DND-41 (cell line): ENCODE results near the gene MED12L.

Source experiments
- ATAC-seq: fragments of 200-7000 bp; cut with Tn5 transposase; 3 replicates; pipeline ENCODE4 v1.9.1; 2021; ENCODE audit warnings: low read depth; ENCODE audit not compliant: insufficient read depth
- DNase-seq: peaks from one replicate; pipeline ENCODE4 v3.0.0-alpha.2; 2020
- H2AFZ ChIP-seq: 2 replicates; pipeline ENCODE4 v1.6.0; 2012; ENCODE audit warnings: low read depth, low read length
- H3K27ac ChIP-seq: 2 replicates; pipeline ENCODE4 v1.5.1; 2012; ENCODE audit warnings: low read length, inconsistent platforms
- H3K27me3 ChIP-seq: fragments of 200-600 bp; sonication (generic); 2 replicates; pipeline ENCODE4 v1.6.0; 2012; ENCODE audit warnings: low read length, mild to moderate bottlenecking, inconsistent platforms; ENCODE audit not compliant: insufficient read depth, poor library complexity
- H3K36me3 ChIP-seq: 2 replicates; pipeline ENCODE4 v1.5.1; 2012; ENCODE audit warnings: low read length, inconsistent platforms; ENCODE audit not compliant: insufficient read depth
- H3K4me1 ChIP-seq: 2 replicates; pipeline ENCODE4 v1.5.1; 2012; ENCODE audit warnings: mild to moderate bottlenecking, low read length; ENCODE audit not compliant: insufficient read depth
- H3K4me2 ChIP-seq: 2 replicates; pipeline ENCODE4 v1.6.0; 2012; ENCODE audit warnings: mild to moderate bottlenecking, moderate library complexity, low read length, inconsistent platforms; ENCODE audit not compliant: insufficient read depth
- H3K4me3 ChIP-seq, 2 experiments: fragments of 200-600 bp in 1 of 2; shearing (Covaris generic) in 1 of 2; 2 replicates each; pipeline ENCODE4 v1.5.1; 2012 to 2016; ENCODE audit warnings: inconsistent platforms in 2 of 2, low read length in 2 of 2, mild to moderate bottlenecking in 2 of 2, low read depth in 1 of 2, moderate library complexity in 1 of 2
- H3K79me2 ChIP-seq: 2 replicates; pipeline ENCODE4 v1.6.0; 2012; ENCODE audit warnings: low read length, inconsistent platforms; ENCODE audit not compliant: insufficient read depth
- H3K9ac ChIP-seq: 2 replicates; pipeline ENCODE4 v1.6.0; 2012; ENCODE audit warnings: low read depth, mild to moderate bottlenecking, inconsistent platforms, low read length, moderate library complexity
- H3K9me3 ChIP-seq: 2 replicates; pipeline ENCODE4 v1.5.1; 2012; ENCODE audit warnings: low read length, moderate library complexity, mild to moderate bottlenecking, inconsistent platforms; ENCODE audit not compliant: insufficient read depth, severe bottlenecking
- H4K20me1 ChIP-seq: 2 replicates; pipeline ENCODE4 v1.6.0; 2012; ENCODE audit warnings: low read length; ENCODE audit not compliant: insufficient read depth
- EZH2 ChIP-seq: IDR thresholded peaks from 3 replicates; pipeline ENCODE4 v1.6.1; 2012; ENCODE audit warnings: borderline replicate concordance, low read depth, mild to moderate bottlenecking, moderate library complexity, low read length, inconsistent platforms; ENCODE audit not compliant: severe bottlenecking
- TF ChIP-seq, protein P1 (sequence below): IDR thresholded peaks from 2 replicates; pipeline ENCODE4 v1.5.1; 2012; ENCODE audit warnings: borderline replicate concordance, low read length, moderate library complexity, mild to moderate bottlenecking; ENCODE audit not compliant: poor library complexity, severe bottlenecking; ENCODE audit errors: extremely low read depth

Gene MED12L

GRCh38 chr3:151460774-151461450 lies 375.4 kb downstream of the MED12L start, which contains the start of gene IGSF10:
TSS of gene IGSF10 (minus strand) at chr3:151461061. CDS start at chr3:151458709, 2,352 bp downstream.
- TF ChIP-seq, protein P1, sequence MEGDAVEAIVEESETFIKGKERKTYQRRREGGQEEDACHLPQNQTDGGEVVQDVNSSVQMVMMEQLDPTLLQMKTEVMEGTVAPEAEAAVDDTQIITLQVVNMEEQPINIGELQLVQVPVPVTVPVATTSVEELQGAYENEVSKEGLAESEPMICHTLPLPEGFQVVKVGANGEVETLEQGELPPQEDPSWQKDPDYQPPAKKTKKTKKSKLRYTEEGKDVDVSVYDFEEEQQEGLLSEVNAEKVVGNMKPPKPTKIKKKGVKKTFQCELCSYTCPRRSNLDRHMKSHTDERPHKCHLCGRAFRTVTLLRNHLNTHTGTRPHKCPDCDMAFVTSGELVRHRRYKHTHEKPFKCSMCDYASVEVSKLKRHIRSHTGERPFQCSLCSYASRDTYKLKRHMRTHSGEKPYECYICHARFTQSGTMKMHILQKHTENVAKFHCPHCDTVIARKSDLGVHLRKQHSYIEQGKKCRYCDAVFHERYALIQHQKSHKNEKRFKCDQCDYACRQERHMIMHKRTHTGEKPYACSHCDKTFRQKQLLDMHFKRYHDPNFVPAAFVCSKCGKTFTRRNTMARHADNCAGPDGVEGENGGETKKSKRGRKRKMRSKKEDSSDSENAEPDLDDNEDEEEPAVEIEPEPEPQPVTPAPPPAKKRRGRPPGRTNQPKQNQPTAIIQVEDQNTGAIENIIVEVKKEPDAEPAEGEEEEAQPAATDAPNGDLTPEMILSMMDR: no peak
- TF ChIP-seq EZH2: peak; percentile 51
- Histone ChIP-seq H3K79me2 (no peaks in the 10 kb centered on the region), H3K4me1 (peaks cover 19% of the 10 kb centered on the region), H2AFZ (peak within 1 kb of the TSS; percentile 79), H3K9ac (peak within 1 kb of the TSS; percentile 53), H3K27me3 (no peaks in the 10 kb centered on the region), H3K9me3 (no peaks in the 10 kb centered on the region), H3K4me3 (peak within 1 kb of the TSS; percentile 27 to 63; a peak in 3 of 4 replicates), H4K20me1 (no peaks in the 10 kb centered on the region), H3K27ac (peak within 1 kb of the TSS; percentile 29; the same call in 1 of the 2 replicates), H3K4me2 (peak within 1 kb of the TSS; percentile 76), H3K36me3 (no peaks in the 10 kb centered on the region)
- peak; percentile 77 for ATAC-seq
- peak; percentile 22 for DNase-seq

DNA sequence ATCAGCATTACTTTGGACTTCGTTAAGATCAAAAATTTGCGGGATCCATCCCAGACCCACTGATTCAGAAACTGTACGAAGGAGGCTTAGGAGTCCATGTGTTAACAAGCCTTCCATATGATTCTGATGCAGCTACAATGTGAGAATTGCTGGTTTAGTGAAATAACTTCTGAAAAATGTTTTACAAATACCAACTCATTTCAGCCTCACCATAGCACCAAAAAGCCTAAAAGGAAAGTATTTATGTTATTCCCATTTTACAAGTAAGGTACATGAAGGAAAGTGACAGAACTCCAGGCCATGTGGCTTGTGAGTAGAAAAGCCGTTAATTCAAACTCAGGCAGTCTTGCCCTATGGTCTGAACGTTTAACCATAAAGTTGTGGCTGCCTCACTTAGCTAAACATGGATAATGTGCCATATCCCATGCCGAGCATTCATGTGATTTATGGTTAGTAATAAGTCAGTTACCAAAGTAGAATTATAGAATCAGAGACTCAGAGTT lies 376.9 kb downstream of the MED12L start:
- no peak overlapping the region for H3K4me2 ChIP-seq
- TF ChIP-seq EZH2: no peak
- TF ChIP-seq, protein P1: no peak
- H3K9ac ChIP-seq: no peak overlapping the region
- no peak overlapping the region for H3K4me3 ChIP-seq
- peaks cover 19% of the 10 kb centered on the region for H3K4me1 ChIP-seq
- H3K36me3 ChIP-seq: no peaks in the 10 kb centered on the region
- H2AFZ ChIP-seq: no peak overlapping the region
- H4K20me1 ChIP-seq: no peaks in the 10 kb centered on the region
- no peak overlapping the region for H3K27ac ChIP-seq
- H3K79me2 ChIP-seq: no peaks in the 10 kb centered on the region
- no peaks in the 10 kb centered on the region for H3K27me3 ChIP-seq
- no peaks in the 10 kb centered on the region for H3K9me3 ChIP-seq
- ATAC-seq: no peak
- no peak for DNase-seq

DNA sequence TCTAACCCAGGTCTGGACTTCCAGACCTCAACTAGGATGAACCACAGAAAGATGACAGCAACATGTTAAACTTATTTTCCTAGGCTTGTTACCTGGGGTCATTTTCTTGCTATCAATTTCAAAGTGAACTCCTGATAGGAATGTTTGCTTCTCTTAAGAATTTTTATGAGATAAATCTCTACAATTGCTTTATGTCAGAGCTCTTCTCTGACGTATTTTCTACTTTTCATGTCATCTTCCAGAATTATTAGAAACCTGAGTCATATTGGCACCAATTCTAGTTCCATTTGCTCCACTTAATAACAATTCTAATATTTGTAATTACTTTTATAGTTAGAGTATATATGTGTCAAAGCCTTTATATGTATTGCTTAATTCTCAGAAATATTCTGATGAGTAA lies 377.5 kb downstream of the MED12L start:
- Histone ChIP-seq H3K9ac (no peak overlapping the region), H3K79me2 (no peaks in the 10 kb centered on the region), H3K4me1 (peaks cover 19% of the 10 kb centered on the region), H3K9me3 (no peaks in the 10 kb centered on the region), H4K20me1 (no peaks in the 10 kb centered on the region), H3K36me3 (no peaks in the 10 kb centered on the region), H3K27me3 (no peaks in the 10 kb centered on the region), H2AFZ (no peak overlapping the region), H3K4me2 (no peak overlapping the region), H3K4me3 (no peak overlapping the region), H3K27ac (no peak overlapping the region)
- no peak for TF ChIP-seq EZH2
- TF ChIP-seq, protein P1: no peak
- DNase-seq (no peak), ATAC-seq (no peak)
